Skin of body (tissue), 2 donors: ENCODE results near the gene ZFP30. TPM values are rescaled to one million over a fixed set of nuclear protein-coding genes. Genes with fewer than 3 reads are reported as not detected.
"Not testable (repeated sequence)": the region's sequence is repeated elsewhere in the genome, so short reads cannot be mapped to it uniquely, and the experiment has no call there.

ENCODE experiments used
- DNase-seq: peaks from one replicate; lab custom pipeline; 2025; lab: John Stamatoyannopoulos, UW
- total RNA-seq: library from RNA; depleted of rRNA; stranded (reverse); fragments of >200 nt; gene quantifications from one replicate; pipeline ENCODE4 v1.2.3, GENCODE V29; 2014

ZFP30 gene
- 22.0 TPM for total RNA-seq

DNA sequence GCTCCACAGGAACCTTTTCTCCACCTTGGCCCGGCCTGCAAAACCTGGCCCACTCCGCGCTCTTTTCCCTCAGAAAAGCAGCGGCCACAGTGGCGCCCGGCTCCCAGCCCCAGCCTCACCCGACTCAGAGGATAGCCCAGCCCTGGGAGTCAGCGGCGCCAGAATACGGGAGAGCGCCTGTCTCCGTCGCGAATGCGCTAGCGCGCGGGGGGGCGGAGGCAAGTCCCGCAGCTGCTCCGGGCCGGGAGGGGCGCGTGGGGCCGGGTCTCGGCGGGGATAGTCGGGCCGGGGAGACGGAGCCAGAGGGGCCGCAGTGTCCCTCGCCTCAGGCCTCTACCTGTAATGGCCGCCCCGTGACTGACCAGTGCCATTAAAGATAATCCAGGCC, at the start of gene ZFP30:
Gene ZFP30 (minus strand): TSS at position 165 of the 388 bp plus-strand sequence. CDS start 7,643 bp downstream, outside the sequence.
- DNase-seq = peak; percentile 84

DNA sequence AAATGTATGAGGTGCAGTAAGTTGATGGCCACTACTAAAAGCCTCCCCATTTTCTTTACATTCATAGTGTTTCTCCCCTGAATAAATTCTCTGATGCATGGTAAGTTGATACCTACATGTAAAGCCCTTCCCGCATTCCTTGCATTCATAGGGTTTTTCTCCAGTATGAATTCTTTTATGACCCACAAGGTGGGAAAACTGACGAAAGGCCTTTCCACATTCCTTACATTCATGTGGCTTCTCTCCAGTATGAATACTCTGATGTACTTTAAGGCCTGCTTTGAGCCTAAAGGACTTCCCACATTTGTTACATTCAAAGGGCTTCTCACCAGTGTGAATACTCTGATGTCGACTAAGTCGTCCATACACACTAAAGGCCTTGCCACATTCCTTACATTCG, 43.8 kb upstream of the ZFP30 start:
- DNase-seq = no peak

DNA sequence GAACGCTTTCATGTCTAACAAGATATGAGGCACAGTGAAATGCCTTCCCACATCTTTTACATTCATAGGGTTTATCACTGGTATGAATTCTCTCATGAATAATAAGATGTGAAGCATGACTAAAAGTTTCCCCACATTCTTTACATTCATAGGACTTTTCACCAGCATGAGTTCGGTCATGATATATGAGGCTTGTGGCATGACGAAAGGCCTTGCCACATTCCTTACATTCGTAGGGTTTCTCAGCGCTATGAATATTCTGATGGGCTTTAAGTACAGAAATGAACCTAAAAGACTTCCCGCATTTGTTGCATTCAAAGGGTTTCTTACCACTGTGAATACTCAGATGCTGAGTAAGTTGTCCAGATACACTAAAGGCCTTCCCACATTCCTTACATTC, 43.0 kb upstream of the ZFP30 start:
- no peak for DNase-seq

- no peak for DNase-seq
Measured at GRCh38 chr19:37695144-37695899, 40.1 kb upstream of the ZFP30 start.

- DNase-seq = peak; percentile 1
Measured at GRCh38 chr19:37692956-37693620, 37.8 kb upstream of the ZFP30 start.

DNA sequence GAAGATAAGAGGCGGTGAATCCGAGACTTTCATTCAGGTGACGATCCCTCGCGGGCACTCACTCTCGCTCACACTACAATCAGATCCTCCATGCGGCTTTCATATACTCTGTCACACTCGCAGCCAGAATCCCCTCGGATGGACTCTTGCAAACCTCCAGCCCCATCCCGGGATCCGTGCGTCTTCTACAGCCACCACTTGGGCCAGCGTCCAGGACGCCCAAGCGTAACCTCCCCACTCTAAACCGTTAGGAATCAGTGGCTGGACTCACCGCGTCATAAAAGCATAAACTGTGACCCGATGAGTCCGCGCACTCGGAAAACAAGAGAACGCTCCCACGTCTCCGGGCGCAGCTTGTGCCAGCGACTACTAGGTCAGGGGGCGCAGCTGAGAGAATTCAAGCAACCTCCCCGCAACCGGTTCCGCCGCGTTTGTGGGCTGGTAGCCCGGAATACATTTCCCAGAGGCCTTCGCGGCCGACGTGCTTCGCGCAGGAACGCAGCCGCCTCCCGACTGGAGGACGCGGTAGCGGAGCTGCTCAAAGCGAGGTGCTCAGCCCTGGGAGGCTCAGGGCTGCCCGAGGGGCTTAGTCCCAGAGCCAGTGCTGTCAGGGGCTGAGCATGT, 36.7 kb upstream of the ZFP30 start:
- peak; percentile 88 for DNase-seq

DNA sequence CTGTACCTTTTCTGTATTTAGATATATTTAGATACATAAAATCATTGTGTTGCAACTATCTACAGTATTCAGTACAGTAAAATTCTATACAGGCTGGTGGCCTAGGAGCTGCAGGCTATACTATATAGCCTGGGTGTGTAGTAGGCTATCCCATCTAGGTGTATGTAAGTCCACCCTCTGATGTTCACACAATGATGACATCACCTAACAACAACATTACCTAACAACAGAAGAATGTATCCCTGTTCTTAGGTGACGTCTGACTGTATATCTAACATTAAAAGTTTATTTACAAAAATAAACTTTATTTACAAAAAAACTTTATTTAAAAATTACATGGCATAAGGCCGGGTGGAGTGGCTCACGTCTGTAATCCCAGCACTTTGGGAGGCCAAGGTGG, 28.3 kb upstream of the ZFP30 start:
- DNase-seq = no peak

DNA sequence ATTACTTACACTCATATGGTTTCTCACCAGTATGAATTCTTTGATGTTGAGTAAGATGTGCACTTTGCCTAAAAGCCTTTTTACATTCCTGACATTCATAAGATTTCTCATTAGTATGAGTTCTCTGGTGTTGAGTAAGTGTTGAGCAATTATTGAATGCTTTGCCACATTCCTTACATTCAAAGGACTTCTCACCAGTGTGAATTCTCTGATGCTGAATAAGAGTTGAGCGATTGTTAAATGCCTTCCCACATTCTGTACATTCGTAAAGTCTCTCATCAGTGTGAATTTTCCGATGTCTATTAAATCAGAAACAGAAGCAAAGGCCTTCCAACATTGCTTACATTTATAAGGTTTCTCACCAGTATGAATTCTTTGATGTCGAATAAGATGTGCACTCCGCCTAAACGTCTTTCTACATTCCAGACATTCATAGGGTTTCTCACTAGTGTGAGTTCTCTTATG, 14.2 kb upstream of the ZFP30 start:
- DNase-seq = no peak

GRCh38 chr19:37657157-37657556, 1.9 kb upstream of the ZFP30 start:
- DNase-seq = not testable (repeated sequence)

DNA sequence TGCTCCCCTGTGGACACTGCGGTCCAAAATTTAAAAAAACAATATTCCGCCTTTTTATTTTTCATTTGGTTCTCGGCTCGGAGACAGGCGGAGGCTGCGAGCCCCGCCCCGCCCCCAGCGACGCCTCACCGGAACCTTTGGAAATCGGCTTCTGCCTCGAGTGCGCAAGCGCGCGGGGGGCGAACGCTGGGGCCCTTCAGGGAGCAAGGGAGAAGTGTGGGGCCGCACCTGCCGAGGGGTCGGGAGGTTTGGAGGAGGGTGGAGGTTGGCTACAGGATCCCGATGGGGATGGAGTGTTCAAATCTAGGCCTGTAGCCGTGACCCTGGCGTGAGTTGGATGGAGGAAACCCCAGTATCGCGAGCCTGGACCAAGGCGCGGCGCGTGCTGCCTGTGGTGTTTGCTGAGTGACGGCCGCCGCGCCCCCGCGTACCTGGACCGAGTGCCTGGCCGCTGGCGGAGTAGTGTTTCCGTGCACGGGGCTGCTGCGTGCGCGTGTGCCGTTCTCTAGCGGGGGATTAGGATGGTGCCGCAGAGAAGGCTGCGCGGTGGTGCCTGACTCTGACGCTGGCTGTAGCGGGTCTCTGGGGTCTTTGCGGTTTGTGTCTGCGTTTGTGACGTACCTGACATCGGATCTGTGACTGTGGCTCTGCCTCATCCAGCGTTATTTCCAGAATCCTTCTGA, 565 bp upstream of the ZFP30 start:
- peak; percentile 67 for DNase-seq

DNA sequence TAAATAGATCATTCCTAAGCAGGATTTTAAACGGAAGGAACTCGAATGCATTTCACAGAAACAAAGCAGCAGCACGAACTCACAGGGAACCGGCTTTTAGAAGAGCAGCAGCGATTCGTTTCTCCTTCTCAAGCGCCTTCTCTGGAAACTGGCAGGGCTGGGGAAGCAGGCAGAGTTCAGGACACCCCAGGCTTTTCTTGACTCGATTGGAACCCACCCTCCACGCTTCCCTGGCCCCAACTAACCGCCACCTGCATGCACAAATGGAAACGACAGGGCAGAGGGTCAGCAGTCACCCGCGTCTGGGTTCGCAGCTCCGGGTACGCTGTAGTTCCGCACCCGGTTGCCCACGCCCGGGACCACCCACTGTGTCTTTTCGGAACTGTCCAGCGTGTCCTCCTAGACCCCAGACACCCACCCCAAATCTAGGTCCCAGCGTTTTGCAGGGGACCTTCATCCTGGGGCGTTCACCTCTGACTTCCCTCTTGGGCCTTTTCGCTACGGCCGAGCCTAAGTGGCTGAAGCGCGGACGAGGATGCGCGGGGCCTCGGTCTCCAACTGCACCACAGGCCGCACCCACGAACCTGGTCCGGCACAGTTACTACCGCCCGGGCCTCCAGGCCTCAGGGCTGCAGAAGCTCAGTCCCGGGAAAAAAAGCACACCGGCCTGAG, 500 bp downstream of the ZFP30 start:
- no peak for DNase-seq

DNA sequence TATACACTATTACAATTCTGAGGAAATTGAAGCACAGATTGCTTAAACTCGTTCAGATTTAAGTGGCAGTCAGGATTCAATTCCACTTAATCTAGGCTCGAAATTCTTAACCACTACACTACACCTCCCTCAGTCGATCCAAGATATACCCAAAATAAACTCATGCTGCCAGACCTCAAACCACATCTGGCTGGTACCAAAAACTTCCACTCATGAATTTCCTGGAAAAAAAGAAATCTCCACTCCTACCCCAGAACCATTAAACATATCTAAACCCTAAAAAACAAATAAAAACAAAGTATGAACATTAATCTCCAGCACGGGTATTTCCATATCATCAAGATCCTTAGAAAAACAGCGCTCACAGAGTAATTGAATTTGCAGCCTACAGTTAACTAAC, 1.1 kb downstream of the ZFP30 start:
- no peak for DNase-seq

GRCh38 chr19:37635076-37636056, 19.9 kb downstream of the ZFP30 start:
- DNase-seq = no peak

- peak; percentile 68 for DNase-seq
Measured at GRCh38 chr19:37594982-37595382, 60.3 kb downstream of the ZFP30 start.

- peak; percentile 89 for DNase-seq
Measured at GRCh38 chr19:37594304-37594981, 60.8 kb downstream of the ZFP30 start, which contains the start of the genes ZNF540 and ZNF571. Gene ZNF540, plus strand, starts transcription at chr19:37594876. Its CDS starts 3,572 bp downstream, at chr19:37598448. Gene ZNF571, minus strand, starts transcription at chr19:37594792. Its CDS starts 8,116 bp downstream, at chr19:37586676.

DNA sequence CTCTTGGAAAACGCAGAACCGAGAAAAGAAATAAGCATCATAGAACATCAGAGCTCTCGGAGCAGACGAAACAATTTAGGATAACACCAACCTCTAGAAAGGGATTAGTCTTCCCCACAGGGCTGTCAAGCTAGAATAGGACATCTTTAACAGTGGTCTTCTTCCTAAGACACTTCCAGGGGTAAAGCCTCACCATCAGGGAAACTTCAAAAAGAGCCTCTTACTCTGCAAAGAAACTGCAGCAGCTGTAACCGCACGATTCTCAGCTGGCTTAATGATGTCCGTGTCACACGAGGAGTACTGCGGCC, 61.3 kb downstream of the ZFP30 start:
- DNase-seq = peak; percentile 10

- DNase-seq = no peak
Measured at GRCh38 chr19:37583340-37583739, 71.9 kb downstream of the ZFP30 start.

- DNase-seq = no peak
Measured at GRCh38 chr19:37572203-37572602, 83.1 kb downstream of the ZFP30 start.

- no peak for DNase-seq
Measured at GRCh38 chr19:37565370-37565669, 89.9 kb downstream of the ZFP30 start.
